NCI-H2171 treated with DMSO at 0.1 percent for 48 hours (cell line): ENCODE data around the gene XRRA1.
"Not testable (repeated sequence)": the region's sequence is repeated elsewhere in the genome, so short reads cannot be mapped to it uniquely, and the experiment has no call there.

Source experiments
- DNase-seq: peaks from one replicate; lab custom pipeline; 2025; lab: John Stamatoyannopoulos, UW

XRRA1 gene

DNA sequence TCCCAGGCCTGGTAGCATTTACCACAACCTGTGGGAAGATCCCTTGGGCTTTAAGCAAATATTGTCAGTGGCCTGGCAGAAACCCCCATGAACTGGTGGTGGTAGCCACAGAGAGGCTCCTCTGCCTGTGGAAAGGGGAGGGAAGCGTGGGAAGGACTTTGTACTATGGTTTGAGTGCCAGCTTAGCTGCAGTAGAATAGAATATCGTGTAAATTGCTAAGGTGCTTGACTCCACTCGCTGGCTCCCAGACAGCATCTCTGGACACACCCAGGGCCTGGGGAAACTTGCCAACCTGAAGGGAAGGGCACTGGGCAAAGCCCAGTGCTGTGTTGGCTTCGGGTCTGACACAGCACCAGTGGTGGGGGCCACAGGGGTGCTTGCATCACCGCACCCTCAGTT is 52.6 kb downstream of the XRRA1 start:
- DNase-seq, result no peak

DNA sequence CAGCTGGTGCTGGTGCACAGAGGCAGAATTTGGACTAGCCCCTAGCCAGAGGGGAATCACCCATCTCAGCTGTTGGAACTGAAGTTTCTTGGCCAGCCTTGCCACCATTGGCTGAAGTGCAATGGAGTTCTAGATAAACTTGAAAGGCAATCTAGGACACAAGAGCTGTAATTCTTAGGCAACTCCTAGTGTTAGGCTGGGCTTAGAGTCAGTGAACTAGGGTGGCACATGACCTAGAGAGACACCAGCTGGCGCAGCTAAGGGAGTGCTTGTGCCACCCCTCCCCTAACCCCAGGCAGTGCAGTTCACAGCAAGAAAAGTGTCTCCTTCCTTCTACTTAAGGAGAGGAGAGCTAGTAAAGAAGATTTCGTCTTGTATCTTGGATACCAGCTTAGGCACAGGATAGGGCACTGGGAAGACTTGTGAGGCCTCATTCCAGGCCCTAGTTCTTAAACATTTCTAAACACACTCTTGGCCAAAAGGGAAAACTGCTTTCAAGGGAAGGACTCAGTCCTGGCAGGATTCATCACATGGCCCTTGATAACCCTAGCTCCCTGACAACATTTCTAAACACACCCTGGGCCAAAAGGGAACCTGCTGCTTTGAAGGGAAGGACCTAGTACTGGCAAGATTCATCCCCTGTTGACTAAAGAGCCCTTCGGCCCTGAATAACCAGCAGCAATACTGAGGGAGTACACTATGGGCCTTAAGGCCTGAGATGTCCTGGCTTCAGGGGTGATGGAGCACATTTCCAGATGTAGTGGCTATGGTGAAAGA is 53.4 kb downstream of the XRRA1 start:
- no peak for DNase-seq

DNA sequence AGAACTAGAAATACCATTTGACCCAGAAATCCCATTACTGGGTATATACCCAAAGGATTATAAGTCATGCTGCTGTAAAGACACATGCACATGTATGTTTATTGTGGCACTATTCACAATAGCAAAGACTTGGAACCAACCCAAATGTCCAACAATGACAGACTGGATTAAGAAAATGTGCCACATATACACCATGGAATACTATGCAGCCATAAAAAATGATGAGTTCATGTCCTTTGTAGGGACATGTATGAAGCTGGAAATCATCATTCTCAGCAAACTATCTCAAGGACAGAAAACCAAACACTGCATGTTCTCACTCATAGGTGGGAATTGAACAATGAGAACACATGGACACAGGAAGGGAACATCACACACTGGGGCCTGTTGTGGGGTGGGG is 55.9 kb downstream of the XRRA1 start:
- DNase-seq, result not testable (repeated sequence)

DNA sequence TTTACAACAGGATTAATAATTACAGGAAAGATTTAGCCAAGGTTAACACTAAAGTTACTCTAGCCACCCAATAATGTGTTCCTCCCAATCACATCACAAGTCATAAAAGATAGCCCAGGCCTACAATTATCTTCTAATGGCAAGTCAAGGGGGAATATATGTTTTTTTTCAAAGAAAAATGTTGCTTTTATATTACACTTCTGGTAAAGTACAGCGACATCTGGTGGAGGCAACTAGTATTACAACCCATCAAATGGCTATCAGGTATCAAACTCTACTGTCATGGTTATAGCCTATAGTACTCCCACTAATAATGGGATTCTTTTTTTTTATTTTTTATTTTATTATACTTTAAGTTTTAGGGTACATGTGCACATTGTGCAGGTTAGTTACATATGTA is 71.8 kb downstream of the XRRA1 start:
- no peak for DNase-seq

DNA sequence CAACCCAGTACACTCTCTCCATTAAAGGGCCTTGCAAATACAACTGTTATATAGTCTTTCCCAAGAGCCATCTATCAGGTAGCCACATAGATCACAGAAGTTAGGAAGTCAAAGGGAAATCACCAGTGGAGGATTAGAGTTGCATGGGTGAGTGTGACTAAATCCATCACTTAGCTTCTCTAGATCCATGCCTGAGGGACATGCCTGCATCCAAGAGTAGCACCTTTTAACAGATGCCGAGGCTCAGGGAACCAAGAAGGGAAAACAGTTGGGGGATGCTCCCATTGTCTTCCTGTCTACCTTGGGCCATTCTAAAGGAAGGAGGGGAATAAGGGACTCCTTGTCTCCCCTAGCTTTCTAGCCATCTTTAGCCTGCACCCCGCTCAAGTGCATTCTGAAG is 77.9 kb downstream of the XRRA1 start:
- DNase-seq, result no peak

DNA sequence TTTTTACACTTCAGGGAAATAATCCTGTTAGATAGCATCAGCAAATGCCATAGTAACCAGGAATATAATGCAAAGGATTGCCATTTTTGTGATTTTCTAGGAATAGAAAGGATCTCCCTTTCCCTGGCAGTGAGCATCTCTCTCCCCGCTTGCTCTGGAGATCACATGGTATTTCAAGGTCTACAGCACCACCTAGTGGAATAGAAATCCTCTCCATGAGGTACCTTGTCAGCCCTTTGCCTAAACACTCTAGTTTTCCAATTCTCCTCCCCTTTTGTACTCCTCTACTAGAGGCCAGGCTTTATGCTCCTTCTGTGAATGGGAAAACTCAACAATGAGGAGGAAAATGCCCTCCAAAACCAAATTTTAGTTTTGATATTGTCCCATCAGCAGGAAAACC is 78.4 kb downstream of the XRRA1 start:
- DNase-seq, result no peak

DNA sequence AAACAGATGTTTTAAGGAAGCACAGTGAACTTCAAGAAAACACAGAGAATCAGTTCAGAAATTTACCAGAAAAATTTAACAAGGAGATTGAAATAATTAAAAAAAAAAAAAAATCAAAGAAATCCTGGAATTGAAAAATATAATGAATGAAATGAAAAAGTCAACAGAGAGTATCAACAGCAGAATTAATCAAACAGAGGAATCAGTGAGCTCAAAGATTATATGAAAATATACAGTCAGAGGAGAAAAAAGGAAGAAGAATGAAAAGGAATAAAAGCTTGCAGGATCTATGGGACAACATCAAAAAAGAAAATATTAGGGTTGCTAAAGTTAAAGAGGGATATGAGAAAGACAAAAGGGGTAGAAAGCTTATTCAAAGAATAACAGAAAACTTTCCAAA is 82.3 kb downstream of the XRRA1 start:
- DNase-seq, result no peak

DNA sequence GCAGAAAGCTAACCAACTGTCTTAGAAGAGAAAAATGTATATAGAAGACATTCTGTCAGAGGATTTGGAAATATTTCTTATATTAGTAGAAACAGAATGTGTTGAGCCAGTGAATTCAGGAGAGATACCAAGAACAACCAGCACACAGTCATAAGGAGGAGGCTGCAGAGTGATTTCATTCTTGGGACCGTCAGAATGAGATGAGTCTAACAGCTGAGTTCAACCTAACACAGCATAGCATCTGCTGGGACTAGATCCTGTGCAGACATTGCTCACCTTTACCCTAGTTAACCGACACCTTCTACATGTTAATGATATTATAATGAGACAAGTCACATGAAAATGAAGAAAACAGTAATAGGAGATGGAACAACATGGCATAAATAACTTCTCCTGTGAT is 85.5 kb downstream of the XRRA1 start:
- DNase-seq, result no peak

DNA sequence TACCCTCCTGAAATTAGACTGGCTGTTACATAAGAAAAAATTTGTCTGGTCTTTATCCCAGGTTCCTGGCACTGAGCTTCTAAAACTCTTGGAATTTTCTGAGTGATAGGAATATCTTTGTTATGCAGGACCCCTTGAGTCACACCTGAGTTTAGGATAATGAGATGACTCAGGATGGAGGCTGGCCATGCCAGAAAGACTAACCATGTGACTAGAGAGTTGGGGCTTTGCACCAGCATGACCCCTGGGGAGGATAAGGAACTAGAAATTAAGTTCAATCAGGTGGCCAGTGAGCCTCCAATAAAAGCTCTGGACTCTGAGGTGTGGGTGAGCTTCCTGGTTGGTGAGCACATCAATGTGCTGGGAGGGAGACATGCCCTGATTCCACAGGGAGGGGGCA is 88.1 kb downstream of the XRRA1 start:
- no peak for DNase-seq

DNA sequence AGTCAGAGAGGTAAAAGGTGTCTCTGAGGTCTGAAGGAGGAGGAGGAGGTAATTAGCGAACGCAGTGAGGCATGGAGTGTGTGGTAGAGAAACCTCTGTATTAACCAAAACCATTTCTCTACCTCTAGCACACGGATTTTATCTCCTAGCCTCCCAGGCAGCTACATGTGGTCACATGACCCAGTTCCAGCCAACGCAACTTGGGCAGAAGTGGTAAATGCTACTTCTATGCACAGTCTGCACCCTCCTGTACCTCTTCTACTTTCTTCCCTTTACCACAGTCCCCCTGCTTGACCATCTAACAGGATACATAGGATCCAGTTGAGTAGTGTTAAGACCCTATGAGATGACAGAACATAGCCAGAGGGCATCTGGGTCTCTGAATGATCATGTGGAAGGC is 95.7 kb downstream of the XRRA1 start:
- no peak for DNase-seq

DNA sequence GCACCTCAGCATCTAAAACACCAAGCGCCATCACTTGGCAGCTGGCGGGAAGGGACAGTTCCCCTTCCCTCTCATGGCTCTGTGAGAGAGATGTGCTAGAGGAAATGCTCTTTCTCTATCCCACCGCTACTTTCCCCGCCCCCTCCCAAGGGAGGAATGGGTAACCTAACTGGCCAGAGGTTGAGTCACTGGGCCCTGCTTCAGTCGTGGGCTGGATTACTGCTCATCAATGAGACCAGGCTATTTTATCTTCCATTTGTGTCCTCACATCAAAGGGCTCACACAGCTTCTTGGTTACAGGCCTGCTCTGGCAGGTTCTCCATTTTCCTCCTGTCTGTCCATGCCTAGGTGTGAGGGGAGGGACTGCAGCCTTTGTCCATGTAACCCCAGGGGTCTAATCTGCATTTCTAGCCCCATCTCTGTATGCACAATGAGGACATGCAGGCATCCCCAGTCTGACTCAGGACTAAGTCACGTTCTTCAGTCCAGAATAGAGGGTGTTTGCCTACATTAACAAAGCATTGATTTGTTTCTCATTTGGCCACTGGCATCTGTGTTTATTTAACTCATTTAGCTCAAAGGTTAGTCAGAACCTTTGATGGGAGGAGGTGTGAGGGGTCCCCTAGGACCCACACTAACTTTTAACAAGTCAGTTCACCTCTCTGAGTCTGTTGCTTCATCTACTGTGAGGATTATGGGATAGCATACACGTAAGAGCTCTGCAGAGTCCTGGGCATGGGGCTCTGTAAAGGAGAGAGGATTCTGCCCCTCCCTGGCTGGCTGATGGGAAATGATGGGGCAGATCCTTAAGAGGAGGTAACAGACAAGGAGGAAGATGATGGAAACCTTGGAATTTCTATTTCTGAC is 99.1 kb downstream of the XRRA1 start:
- DNase-seq, result no peak

DNA sequence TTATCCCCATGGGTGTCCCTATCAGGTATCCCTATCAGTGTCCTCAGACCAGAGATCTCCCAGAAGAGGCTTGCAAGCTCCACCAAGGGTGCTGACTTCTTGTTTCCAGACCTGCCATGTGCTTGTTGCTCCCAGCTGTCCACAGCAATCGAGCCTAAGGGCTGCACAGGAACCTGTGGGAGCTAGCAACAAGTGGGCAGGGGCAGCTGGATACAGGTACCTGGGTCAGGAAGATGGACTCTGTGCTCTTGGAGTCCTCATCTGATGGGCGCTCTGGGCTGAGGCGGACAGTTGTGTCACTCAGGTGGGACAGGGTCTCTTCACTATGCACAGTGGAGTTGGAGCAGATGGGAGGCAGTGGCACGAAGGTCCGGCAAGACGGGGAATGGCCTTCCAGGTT is 101.0 kb downstream of the XRRA1 start:
- DNase-seq, result no peak

DNA sequence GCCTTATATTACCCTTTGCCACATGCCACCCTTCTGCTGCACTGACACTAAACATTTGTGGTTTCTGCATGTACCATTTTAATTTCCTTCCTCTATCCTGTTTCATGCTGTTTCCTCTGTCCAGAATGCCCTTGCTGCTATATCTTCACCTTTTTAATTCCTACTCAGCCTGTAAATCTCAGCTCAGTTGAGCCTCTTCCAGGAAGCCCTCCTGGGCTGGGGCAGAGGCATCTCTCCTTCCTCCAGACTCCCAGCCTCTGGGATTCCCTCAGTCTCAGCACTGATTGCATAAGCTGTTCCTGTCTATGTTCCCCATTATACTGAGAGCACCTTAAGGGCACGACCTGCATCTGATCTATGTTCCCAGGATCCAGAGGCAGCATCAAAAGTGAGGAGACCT is 101.5 kb downstream of the XRRA1 start:
- no peak for DNase-seq

DNA sequence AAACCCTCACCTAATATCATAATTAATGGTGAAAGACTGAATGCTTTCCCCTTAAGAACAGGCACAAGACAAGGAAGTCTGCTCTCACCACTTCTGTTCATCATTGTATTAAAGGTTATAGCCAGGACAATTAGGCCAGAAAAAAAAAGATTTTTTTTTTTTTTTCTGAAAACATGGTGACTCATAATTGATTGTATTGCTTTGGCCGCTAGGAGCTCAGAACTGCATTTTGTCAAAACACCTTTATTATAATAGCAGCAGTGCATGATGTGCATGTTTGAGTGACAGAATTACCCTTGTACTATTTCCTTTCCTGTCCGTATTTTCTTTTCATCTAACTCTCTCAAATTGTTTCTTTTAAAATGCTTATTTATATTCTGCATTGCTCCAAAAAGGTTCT is 102.1 kb downstream of the XRRA1 start:
- DNase-seq, result no peak

DNA sequence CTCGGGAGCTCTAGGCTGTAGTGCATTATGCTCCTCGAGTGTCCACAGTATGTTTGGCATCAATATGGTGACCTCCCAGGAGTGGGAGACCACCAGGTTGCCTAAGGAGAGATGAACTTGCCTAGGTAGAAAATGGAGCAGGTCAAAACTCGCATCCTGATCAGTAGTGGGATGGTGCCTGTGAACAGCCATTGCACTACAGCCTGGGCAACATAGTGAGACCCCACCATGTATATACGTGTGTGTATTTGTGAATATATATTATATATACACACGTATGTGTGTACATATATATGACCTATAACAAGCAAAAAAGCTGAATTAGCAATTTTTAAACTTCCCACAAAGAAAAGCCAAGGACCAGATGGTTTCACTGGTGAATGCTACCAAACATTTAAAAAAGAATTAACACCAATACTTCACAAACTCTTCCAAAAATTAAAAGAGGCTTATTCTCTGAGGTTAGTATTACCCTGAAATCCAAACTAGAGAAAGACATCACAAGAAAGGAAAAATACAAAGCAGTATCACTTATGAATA is 102.8 kb downstream of the XRRA1 start:
- no peak for DNase-seq

DNA sequence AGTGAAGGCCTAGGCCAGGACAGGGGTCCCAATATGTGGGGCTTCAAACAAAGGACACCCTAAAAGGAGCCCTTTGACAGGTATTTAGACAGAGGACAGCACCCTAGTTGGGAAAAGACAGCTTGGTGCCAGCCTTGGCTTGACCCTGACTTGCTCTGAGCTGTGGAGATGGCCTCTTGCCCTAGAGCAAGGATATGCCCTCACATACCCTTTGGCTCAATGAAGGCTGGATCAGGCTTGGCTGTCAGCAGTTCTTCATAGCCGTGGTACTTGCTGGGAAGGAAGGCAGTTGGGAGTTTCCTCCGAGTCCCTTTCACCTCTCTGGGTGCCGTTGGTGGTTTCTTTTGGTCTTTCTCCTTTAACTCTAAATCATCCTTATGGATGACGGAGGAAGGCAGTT is 104.0 kb downstream of the XRRA1 start:
- DNase-seq, result no peak

DNA sequence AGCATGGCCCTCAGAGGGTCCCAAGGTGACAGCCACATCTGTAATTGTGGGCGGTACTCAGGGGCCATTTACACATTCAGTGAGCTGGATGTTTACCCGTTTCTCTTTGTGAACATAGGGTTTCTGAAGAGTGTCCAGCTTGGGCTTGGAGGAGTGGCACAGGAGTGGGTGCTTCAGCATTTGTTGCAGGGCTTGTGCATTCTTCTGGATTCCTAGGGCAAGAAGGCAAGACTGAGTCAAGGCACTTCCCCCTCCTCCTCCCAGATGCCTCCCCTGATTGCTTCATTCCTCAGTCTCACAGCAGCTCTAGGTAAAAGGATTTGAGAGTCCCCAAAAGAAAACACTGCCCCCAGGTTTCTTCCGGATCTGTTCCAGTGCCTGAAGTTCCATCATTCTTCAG is 104.8 kb downstream of the XRRA1 start:
- no peak for DNase-seq

DNA sequence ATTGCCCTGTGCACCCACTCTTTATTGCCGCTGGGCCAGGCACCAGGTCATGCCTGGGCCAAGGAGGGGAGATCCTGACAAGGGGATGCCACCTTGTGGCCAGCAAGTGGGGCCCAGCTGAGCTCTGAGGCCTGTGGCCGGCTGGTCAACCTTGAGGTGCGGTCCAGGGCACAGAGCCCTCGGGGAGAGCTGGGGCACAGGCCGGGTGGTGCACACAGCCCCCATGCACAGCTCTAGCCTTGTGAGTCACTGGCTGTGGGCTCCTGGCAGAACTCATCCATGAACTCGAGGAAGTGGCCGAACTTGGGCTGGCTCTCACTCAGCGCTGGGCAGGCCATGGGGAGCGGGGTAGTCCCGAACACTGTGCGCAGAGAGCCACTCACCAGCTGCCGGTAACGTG is 105.9 kb downstream of the XRRA1 start:
- no peak for DNase-seq

DNA sequence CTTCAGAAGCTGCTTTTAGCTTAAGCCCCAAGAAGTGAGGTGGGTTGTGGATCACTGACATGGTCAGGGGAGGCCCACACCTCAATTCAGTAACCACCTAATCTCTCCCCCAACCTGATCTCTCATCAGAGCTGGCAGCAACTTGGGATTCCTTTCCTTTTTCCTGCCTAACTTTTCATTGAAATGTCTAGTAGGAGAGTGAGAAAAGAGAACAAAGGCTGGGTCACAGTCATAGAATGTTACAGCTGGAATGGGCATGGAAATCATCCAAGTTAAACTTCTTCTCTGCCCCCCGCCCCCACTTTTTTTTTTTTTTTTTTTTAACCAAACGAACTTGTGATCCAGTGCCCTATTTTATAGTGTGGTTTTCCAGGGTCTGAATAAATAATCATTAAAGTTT is 108.4 kb downstream of the XRRA1 start:
- DNase-seq, result no peak

DNA sequence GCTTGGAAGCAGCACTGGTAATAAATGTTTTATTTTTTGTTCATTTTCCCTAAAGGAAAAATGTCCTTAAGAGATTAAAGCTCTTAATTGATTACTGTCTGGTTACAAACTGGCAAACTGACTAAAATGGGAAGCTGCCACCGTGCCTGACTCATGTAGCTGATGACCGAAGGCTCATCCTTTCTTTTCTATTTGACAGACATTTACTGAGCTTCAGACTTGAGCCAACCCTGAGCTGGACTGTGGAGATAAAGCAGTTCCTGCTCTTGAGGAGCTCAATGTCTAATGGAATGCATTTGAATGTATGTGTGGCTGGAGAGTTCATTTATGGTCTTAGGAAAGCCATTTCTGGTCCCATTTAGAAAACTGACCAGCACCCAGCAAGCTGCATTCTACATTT is 108.9 kb downstream of the XRRA1 start:
- no peak for DNase-seq

DNA sequence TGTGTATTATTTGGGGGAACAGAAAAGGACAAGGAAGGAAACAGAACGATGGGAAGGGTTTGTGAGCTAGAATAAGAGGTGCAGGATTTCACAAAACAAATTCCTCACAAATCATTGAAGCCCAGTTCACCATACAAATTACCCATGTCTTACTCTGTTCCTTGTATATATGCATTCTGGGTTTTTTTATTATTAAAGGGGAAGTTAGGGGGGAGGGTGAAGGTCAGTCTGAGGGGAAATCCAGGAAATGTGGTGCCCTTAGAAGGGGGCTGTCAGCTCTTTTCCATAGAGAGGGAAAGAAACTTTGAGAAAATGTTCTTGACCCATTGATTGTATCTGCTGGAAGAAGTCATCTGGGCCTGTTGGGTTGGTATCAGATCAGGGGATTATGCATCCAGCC is 109.4 kb downstream of the XRRA1 start:
- no peak for DNase-seq

DNA sequence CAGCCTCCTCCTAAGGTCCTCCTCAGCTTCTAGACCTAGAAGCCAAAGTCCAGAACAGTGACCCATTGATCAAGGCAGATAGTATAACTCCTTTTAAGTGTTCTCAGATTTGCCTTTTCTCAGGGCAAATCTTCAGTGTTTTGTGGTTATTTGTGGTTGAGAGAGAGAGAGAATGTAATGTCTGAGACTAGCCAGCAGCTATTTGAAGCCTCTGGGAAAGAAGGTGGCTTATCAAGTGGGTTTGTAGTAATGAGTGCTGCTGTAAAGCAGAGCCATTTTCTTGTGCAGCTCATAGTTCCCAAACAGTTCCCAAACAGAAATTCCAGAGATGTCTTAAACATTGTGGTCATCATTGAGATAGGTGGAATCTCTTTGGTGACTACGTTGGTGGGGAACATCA is 110.7 kb downstream of the XRRA1 start:
- no peak for DNase-seq

DNA sequence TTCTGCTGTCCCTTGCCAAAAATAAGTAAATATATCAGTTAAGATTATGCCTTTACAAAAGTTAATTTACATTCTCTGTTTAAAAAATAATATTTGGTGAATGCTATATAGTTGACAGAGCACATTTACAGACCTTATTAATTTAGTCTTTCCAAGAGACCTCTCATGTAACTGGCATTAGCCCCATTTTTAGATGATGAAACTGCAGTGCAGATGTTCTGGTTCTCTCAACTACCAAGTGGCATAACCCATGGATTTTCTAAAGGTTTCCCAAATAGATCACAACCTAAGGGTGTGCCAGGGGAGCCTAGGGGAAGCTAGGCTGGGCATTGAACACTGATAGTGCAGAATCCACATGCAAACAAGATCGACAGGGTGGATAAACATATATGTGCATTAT is 111.7 kb downstream of the XRRA1 start:
- DNase-seq, result no peak
